SU-DHL-6 (cell line): ENCODE measurements around the gene RPTOR.

Experiments
- CTCF ChIP-seq: fragments of 200-600 bp; sonication (generic); IDR thresholded peaks from one replicate; pipeline ENCODE4 v1.5.1; 2017; ENCODE audit warnings: antibody characterized with exemption, mild to moderate bottlenecking, low read length, moderate library complexity; ENCODE audit not compliant: insufficient read depth, poor library complexity, severe bottlenecking
- EZH2phosphoT487 ChIP-seq: fragments of 200-600 bp; sonication (generic), shearing (Covaris generic); conservative IDR thresholded peaks from 2 replicates; pipeline ENCODE4 v1.6.1; 2018; ENCODE audit warnings: mild to moderate bottlenecking, antibody characterized with exemption, low read length, moderate library complexity, mixed read lengths

DNA sequence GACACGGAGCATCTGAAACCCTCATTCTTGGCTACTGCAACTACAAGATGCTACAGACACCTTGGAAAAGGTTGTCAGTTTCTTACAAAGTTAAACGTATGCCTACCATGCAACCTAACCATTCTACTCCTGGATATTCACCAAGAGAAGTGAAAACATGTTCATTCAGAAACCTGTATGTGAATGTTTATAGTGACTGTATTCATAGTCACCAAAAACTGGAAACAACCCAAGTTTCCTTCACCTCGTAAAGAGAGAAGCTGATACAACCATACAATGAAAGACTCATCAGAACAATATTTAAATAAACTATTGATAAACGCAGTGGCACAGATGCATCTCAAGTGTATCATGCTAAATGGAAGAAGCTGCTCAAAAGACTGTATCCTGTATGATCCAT is 391.6 kb downstream of the RPTOR start:
- no peak for TF ChIP-seq CTCF
- TF ChIP-seq EZH2phosphoT487 = no peak
